ENCODE results near the gene CDHR5.

CDHR5 gene

GRCh38 chr11:607971-608659, 16.6 kb downstream of the CDHR5 start:
- Histone ChIP-seq H3K27ac (ENCODE audit: low read depth, low read length) (no peak overlapping the region), H3K9me3 (ENCODE audit: control insufficient read depth, insufficient read depth, low read depth, low read length) (no peaks in the 10 kb centered on the region), H3K4me1 (ENCODE audit: control insufficient read depth, insufficient read depth, low read length) (peaks cover under 1% of the 10 kb centered on the region; the same call in 1 of the 2 replicates), H3K36me3 (ENCODE audit: control insufficient read depth, insufficient read depth, low read length) (peaks cover 100% of the 10 kb centered on the region), H3K4me3 (ENCODE audit: low read depth, low read length) (no peak overlapping the region), H3K27me3 (ENCODE audit: control insufficient read depth, insufficient read depth, low read length) (no peaks in the 10 kb centered on the region), H3K9ac (ENCODE audit: low read length) (no peak overlapping the region)

GRCh38 chr11:607020-607780, 17.6 kb downstream of the CDHR5 start:
- H3K4me3 ChIP-seq (ENCODE audit: low read depth, low read length) = no peak overlapping the region
- H3K4me1 ChIP-seq (ENCODE audit: control insufficient read depth, insufficient read depth, low read length) = no peaks in the 10 kb centered on the region
- no peak overlapping the region for H3K27ac ChIP-seq (ENCODE audit: low read depth, low read length)
- peaks cover 99% of the 10 kb centered on the region for H3K36me3 ChIP-seq (ENCODE audit: control insufficient read depth, insufficient read depth, low read length)
- no peaks in the 10 kb centered on the region for H3K9me3 ChIP-seq (ENCODE audit: control insufficient read depth, insufficient read depth, low read depth, low read length)
- no peaks in the 10 kb centered on the region for H3K27me3 ChIP-seq (ENCODE audit: control insufficient read depth, insufficient read depth, low read length)
- no peak overlapping the region for H3K9ac ChIP-seq (ENCODE audit: low read length)

GRCh38 chr11:606245-606644, 18.5 kb downstream of the CDHR5 start:
- H3K4me3 ChIP-seq (ENCODE audit: low read depth, low read length) = no peak overlapping the region
- H3K27me3 ChIP-seq (ENCODE audit: control insufficient read depth, insufficient read depth, low read length) = no peaks in the 10 kb centered on the region
- no peak overlapping the region for H3K27ac ChIP-seq (ENCODE audit: low read depth, low read length)
- H3K9ac ChIP-seq (ENCODE audit: low read length) = no peak overlapping the region
- H3K9me3 ChIP-seq (ENCODE audit: control insufficient read depth, insufficient read depth, low read depth, low read length) = no peaks in the 10 kb centered on the region
- H3K36me3 ChIP-seq (ENCODE audit: control insufficient read depth, insufficient read depth, low read length) = peaks cover 99% of the 10 kb centered on the region
- no peaks in the 10 kb centered on the region for H3K4me1 ChIP-seq (ENCODE audit: control insufficient read depth, insufficient read depth, low read length)

- Histone ChIP-seq H3K9me3 (ENCODE audit: control insufficient read depth, insufficient read depth, low read depth, low read length) (no peaks in the 10 kb centered on the region), H3K4me1 (ENCODE audit: control insufficient read depth, insufficient read depth, low read length) (no peaks in the 10 kb centered on the region), H3K27me3 (ENCODE audit: control insufficient read depth, insufficient read depth, low read length) (no peaks in the 10 kb centered on the region), H3K9ac (ENCODE audit: low read length) (no peak overlapping the region), H3K36me3 (ENCODE audit: control insufficient read depth, insufficient read depth, low read length) (peaks cover 96% of the 10 kb centered on the region), H3K4me3 (ENCODE audit: low read depth, low read length) (no peak overlapping the region), H3K27ac (ENCODE audit: low read depth, low read length) (no peak overlapping the region)
Measured at GRCh38 chr11:605286-606129, 19.2 kb downstream of the CDHR5 start.

- no peak overlapping the region for H3K9ac ChIP-seq (ENCODE audit: low read length)
- no peaks in the 10 kb centered on the region for H3K9me3 ChIP-seq (ENCODE audit: control insufficient read depth, insufficient read depth, low read depth, low read length)
- H3K36me3 ChIP-seq (ENCODE audit: control insufficient read depth, insufficient read depth, low read length) = peaks cover 92% of the 10 kb centered on the region
- no peak overlapping the region for H3K27ac ChIP-seq (ENCODE audit: low read depth, low read length)
- no peak overlapping the region for H3K4me3 ChIP-seq (ENCODE audit: low read depth, low read length)
- no peaks in the 10 kb centered on the region for H3K4me1 ChIP-seq (ENCODE audit: control insufficient read depth, insufficient read depth, low read length)
- no peaks in the 10 kb centered on the region for H3K27me3 ChIP-seq (ENCODE audit: control insufficient read depth, insufficient read depth, low read length)
Measured at GRCh38 chr11:603154-603553, 21.6 kb downstream of the CDHR5 start.

GRCh38 chr11:601573-602245, 23.0 kb downstream of the CDHR5 start:
- Histone ChIP-seq H3K36me3 (ENCODE audit: control insufficient read depth, insufficient read depth, low read length) (peaks cover 91% of the 10 kb centered on the region), H3K27ac (ENCODE audit: low read depth, low read length) (no peak overlapping the region)

GRCh38 chr11:598005-598680, 26.6 kb downstream of the CDHR5 start:
- no peaks in the 10 kb centered on the region for H3K4me1 ChIP-seq (ENCODE audit: control insufficient read depth, insufficient read depth, low read length)
- no peak overlapping the region for H3K4me3 ChIP-seq (ENCODE audit: low read depth, low read length)
- H3K27me3 ChIP-seq (ENCODE audit: control insufficient read depth, insufficient read depth, low read length) = no peaks in the 10 kb centered on the region
- H3K27ac ChIP-seq (ENCODE audit: low read depth, low read length) = no peak overlapping the region
- H3K36me3 ChIP-seq (ENCODE audit: control insufficient read depth, insufficient read depth, low read length) = peaks cover 90% of the 10 kb centered on the region
- no peak overlapping the region for H3K9ac ChIP-seq (ENCODE audit: low read length)
- no peaks in the 10 kb centered on the region for H3K9me3 ChIP-seq (ENCODE audit: control insufficient read depth, insufficient read depth, low read depth, low read length)

More at GRCh38 chr11:601573-602245, 23.0 kb downstream of the CDHR5 start:
- H3K4me1 ChIP-seq (ENCODE audit: control insufficient read depth, insufficient read depth, low read length) = no peaks in the 10 kb centered on the region
- H3K9ac ChIP-seq (ENCODE audit: low read length) = no peak overlapping the region
- no peaks in the 10 kb centered on the region for H3K9me3 ChIP-seq (ENCODE audit: control insufficient read depth, insufficient read depth, low read depth, low read length)
- no peak overlapping the region for H3K4me3 ChIP-seq (ENCODE audit: low read depth, low read length)
- no peaks in the 10 kb centered on the region for H3K27me3 ChIP-seq (ENCODE audit: control insufficient read depth, insufficient read depth, low read length)

GRCh38 chr11:597166-597725, 27.5 kb downstream of the CDHR5 start:
- Histone ChIP-seq H3K27me3 (ENCODE audit: control insufficient read depth, insufficient read depth, low read length) (no peaks in the 10 kb centered on the region), H3K9ac (ENCODE audit: low read length) (no peak overlapping the region), H3K4me3 (ENCODE audit: low read depth, low read length) (no peak overlapping the region), H3K9me3 (ENCODE audit: control insufficient read depth, insufficient read depth, low read depth, low read length) (no peaks in the 10 kb centered on the region), H3K36me3 (ENCODE audit: control insufficient read depth, insufficient read depth, low read length) (peaks cover 92% of the 10 kb centered on the region), H3K27ac (ENCODE audit: low read depth, low read length) (no peak overlapping the region), H3K4me1 (ENCODE audit: control insufficient read depth, insufficient read depth, low read length) (no peaks in the 10 kb centered on the region)

GRCh38 chr11:596374-596773, 28.4 kb downstream of the CDHR5 start:
- Histone ChIP-seq H3K4me1 (ENCODE audit: control insufficient read depth, insufficient read depth, low read length) (no peaks in the 10 kb centered on the region), H3K9ac (ENCODE audit: low read length) (no peak overlapping the region), H3K27ac (ENCODE audit: low read depth, low read length) (no peak overlapping the region), H3K4me3 (ENCODE audit: low read depth, low read length) (no peak overlapping the region), H3K27me3 (ENCODE audit: control insufficient read depth, insufficient read depth, low read length) (no peaks in the 10 kb centered on the region), H3K36me3 (ENCODE audit: control insufficient read depth, insufficient read depth, low read length) (peaks cover 88% of the 10 kb centered on the region), H3K9me3 (ENCODE audit: control insufficient read depth, insufficient read depth, low read depth, low read length) (no peaks in the 10 kb centered on the region)

- no peaks in the 10 kb centered on the region for H3K27me3 ChIP-seq (ENCODE audit: control insufficient read depth, insufficient read depth, low read length)
- no peaks in the 10 kb centered on the region for H3K4me1 ChIP-seq (ENCODE audit: control insufficient read depth, insufficient read depth, low read length)
- H3K9me3 ChIP-seq (ENCODE audit: control insufficient read depth, insufficient read depth, low read depth, low read length) = no peaks in the 10 kb centered on the region
- no peak overlapping the region for H3K27ac ChIP-seq (ENCODE audit: low read depth, low read length)
- H3K36me3 ChIP-seq (ENCODE audit: control insufficient read depth, insufficient read depth, low read length) = peaks cover 90% of the 10 kb centered on the region
- no peak overlapping the region for H3K9ac ChIP-seq (ENCODE audit: low read length)
- no peak overlapping the region for H3K4me3 ChIP-seq (ENCODE audit: low read depth, low read length)
Measured at GRCh38 chr11:595400-595799, 29.4 kb downstream of the CDHR5 start.
